HG03066 (cell line): ENCODE results near the gene ZBTB49.

Source experiments
- ATAC-seq: cut with Tn5 transposase; IDR thresholded peaks from one replicate; pipeline ENCODE4 v1.9.1; 2021; ENCODE audit warnings: low read depth; ENCODE audit not compliant: unreplicated experiment

The ZBTB49 gene

DNA sequence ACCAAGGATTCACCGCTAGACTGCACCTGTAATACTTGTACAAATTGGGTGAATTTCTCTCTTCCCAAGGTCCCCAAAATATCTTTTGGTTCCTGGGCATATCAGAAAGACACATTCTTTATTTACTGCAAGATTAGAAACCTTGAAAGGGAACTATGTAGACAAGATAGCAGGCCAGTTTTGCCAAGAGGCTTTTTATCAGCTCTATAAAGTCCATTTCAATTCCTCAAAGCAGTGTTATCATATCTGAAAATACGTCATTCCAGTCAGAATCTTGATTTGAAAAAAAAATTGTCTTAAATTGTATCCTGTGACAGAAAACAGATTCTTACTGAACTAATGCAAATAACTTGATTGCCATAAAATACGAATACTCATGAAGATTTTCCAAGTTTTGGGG, 59.8 kb downstream of the ZBTB49 start:
- no peak for ATAC-seq

DNA sequence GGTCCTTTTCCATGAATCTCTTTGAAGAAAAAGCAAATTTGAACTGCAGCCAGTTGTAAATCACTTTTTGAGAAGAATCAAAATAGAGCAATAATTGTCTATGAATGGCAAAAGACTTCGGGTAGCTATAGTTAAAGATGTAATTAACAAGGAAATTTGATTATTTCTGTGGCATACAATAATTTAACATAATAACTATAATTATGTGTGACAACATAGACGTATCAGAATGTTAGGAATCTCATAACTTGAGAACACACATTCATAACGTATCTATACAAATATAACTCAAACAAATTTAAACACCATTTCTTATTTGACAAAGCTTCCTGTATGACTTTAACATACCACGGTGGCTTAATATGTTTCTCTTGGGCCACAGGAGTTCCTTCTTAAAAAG, 60.9 kb downstream of the ZBTB49 start:
- ATAC-seq = no peak

DNA sequence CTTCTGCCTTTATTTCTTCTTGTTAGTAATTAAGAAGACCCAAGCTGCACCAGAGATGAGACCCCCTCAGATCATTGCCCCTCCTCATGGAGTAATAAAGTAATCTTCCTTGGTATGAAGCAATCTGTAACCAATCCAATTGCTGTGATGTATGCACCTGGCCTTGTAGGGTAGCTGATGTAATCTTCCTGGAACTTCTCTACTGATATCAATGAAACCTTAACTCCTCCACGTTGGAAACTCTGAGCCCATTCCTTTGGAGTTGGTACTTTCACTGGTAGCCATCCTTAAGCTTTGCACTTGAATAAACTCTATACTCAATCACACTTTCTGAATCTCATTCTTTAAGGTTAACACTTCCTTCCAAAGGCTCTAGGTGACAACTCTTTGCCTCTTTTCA, 65.3 kb downstream of the ZBTB49 start:
- ATAC-seq = no peak

DNA sequence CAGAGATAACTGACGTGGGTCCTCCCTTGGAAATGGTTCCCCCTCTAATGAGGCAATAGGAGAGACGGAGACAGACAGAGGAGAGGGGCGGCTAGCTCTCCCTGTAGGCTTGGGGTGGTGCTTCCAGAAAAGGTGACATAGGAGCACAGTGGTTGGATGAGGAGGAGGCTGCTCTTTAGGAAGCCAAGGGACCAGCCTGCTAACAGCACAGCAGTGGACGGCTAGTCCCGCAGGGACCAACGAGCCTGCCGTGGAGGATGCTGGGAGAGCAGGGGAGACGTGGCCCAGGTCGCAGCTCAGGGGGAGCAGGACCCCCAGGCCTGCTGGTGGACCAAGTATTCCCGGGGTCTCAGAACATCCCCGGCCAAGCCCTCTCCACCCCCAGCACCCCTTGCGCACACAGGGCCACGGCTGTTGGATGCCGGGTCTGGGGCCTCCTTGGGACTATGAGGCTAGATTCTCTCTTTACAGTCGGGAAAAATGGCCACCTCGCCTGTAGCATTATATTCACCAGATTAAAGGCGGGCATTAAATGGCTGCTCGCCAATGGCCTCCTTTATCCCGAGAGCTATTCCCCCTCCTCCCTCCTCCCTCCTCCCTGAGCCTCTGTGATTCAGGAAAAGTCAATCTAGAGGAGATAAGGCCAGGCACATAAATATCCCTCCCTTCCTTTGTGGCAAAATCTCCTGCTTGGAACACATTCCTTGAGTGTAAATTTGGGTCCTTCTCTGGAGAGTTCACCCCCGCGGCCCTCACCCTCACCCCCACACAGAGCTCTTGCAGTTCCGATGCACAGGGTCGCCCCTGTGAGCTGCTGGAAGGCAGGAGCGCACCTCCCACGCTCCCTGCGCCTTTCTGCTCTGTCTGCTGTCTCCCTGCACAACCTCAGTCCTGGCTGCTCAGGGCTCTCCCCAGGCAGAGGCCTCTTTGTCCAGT, 66.3 kb downstream of the ZBTB49 start:
- ATAC-seq = no peak

DNA sequence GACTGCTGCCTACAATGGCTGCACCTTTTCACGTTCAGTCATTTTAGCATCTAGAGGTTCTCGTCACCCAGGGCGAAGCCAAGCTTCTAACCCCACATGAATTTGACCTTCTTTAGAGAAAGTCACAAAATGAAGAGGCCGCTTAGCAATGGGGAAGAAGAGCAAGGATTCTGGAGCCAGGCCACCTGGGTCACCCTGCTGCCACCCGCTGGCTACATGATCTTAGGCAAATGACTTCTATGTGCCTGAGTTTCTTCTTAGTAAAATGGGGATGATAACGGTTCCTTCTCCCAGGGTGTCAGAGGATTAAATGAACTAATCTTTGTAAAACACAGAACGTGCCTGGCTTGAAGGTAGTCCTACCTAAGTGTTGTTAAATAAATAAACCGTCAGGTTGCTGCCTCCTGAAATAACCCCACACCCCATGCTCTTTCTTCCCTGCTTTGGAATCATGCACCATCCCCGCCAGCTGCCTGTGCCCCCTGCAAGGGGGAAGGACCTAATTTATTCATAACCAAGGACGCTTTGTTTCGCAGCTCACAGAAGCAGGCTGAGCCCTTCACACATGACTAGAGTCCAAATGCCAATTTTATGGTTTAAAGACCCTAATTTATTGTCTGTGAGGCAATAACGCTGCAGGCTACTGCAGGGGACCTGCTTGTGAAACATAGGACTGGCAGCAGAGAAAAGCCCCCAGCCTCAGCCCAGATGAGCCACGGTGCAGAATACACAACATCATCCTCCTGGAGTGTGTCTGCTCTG, 68.2 kb downstream of the ZBTB49 start:
- no peak for ATAC-seq

DNA sequence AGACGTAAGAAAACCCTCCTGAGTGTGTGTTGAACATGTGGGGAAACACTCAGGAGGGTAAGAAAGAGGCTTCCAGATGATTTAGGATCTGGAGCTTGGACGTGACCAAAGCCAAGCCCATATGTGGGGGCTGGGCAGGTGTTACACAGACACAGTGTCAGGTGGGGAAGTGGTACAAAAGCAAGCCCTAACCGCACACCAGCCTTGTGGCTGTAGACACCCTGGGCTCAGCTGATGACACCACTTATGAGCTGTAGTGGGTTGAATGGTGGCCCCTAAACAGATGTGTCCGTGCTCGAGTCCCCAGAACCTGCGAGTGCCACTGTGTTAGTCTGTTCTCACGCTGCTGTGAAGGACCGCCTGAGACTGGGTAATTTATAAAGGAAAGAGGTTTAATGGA, 71.8 kb downstream of the ZBTB49 start:
- ATAC-seq = no peak

DNA sequence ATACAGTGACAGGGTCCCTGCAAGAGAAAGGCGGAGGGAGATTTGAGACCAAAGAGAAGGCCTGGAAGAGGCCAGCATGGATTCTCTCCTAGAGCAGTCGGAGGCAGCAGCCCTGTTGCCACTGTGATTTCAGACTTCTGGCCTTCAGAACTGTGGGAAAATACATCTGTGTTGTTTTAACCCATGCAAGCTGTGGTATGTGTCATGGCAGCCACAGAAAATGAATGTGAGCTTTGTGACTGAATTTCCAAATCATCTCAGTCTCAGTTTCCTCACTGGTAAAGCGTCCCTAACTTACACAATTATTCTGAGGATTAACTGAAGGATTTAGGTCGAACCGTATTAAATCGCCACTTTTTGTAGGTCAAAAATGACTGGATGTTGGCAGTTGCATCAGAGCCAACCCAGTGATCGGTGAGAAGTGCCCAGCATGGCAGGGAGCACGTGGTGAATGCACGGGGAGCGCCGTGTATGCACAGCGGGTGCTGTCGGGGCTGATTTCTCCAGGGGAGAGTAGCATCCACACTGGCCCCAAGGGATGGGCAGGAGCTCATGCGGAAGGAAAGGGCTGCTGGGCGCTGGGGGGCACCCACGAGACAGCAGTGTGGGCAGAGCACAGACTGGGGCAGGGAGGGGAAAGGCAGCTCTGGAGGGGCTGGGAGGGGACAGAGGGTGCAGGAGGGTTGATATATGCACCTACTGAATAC, 73.1 kb downstream of the ZBTB49 start:
- ATAC-seq = no peak

DNA sequence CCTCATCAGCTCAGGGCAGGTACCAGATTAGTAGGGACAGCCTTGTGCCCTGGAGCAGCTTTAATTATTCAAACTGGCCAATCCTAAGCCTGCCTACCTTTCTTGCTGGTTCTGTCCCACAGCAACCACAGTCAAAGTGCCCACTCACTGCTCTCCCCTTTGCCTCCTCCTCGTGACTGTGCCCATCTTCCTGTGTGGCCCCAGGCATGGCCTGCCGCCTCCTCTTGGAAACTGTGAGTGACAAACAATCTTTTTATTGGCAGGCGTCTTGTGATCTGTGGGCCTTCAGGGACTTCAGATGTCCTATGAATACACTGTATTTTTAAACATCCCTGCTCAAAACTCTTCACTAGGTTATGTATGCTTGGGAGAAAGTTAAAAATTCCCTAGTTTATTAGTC, 74.0 kb downstream of the ZBTB49 start:
- ATAC-seq = no peak

DNA sequence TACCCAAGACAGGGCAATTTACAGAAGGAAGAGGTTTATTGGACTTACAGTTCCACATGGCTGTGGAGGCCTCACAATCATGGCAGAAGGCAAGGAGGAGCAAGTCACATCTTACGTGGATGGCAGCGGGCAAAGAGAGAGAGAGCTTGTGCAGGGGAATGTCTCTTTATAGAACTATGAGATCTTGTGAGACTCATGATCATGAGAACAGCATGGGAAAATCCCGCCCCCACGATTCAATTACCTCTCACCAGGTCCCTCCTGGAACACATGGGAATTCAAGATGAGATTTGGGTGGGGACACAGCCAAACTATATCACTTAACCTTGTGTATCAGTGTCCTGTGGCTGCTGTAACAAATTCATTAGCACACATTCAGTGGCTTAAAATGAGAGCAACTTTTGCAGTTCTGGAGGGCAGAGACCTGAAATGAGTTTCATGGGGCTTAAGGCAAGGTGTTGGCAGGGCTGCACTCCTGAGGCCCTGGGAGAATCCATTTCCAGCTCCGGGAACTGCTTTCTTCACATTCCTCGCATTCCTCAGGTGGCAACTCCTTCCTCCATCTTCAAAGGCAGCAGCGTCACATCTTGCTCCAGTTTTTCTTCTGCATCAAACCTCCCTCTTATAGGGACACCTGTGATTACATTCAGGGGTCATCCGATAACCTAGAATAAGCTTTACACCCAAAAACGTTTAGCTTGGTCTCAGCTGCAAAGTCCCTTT, 74.6 kb downstream of the ZBTB49 start:
- no peak for ATAC-seq

DNA sequence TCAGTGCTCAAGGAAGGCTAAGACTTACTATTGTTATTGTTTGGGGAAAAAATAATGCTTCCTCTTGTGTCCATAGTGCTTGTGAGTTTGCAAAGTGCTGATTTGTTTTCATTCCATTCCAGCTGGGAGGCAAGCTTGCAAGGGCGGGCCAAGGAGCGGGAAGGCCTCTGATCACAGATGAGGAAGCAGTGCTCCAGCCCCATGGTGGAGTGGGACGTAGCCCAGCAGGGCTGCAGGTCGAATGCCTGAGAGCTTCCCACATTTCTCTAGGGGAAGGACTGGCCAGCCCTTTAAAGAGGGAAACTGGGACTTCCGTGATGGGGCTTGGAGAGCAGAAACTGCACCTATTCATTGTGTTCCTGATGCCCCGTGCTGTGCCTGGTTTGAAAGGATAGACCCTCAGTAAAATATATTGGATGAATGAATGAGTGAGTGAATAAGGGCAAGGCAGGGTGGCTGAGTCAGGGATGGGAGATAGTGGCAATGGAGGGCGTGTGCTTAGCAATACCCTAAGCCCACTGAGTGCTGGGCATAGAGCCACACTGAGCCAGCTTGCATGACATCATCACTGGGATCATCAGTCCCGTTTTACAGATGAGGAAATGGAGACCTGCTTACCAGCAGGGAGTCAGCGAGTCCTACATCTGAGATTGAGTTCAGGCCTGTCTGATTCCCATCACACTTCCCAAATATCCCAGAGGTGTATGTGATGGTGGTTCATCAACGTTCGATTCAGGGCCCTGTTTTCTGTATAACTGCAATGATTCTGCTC, 78.9 kb downstream of the ZBTB49 start:
- no peak for ATAC-seq
